H1 (cell line): ENCODE data around the gene WDR75. TPM values are rescaled to one million over a fixed set of nuclear protein-coding genes. Genes with fewer than 3 reads are reported as not detected.

Experiments used
- CTCF ChIA-PET: fragments of 300-600 bp; sonication (Branson Sonifier 250); formaldehyde crosslinking; loops from one replicate; lab custom pipeline; 2021; ENCODE audit not compliant: partially characterized antibody; lab: Charles Lee
- POLR2A ChIA-PET: fragments of 300-600 bp; sonication (Branson Sonifier 250); formaldehyde crosslinking; loops from one replicate; lab custom pipeline; 2021; ENCODE audit warnings: inconsistent platforms; ENCODE audit not compliant: partially characterized antibody; lab: Charles Lee
- DNase-seq, 2 experiments: peaks; one replicate each; pipeline versions ENCODE4 v3.0.0 to v3.0.0-alpha.2; 2010 to 2022; ENCODE audit warnings: low spot score in 2 of 2, low read depth in 1 of 2, mixed read lengths in 1 of 2
- FAIRE-seq: peaks from 2 replicates; lab custom pipeline; 2011; peaks lifted over from hg19 to GRCh38; lab: Jason Lieb, UNC
- H2AFZ ChIP-seq: 2 replicates; pipeline ENCODE4 v1.8.1; 2012; ENCODE audit warnings: low read length, inconsistent platforms
- H2AK5ac ChIP-seq: 2 replicates; pipeline ENCODE4 v1.6.1; 2013; ENCODE audit warnings: low read depth, low read length
- H2BK120ac ChIP-seq: replicated peaks from 2 replicates; pipeline ENCODE3; 2013; ENCODE audit warnings: low read depth, low read length, inconsistent platforms
- H2BK12ac ChIP-seq: 2 replicates; pipeline ENCODE4 v1.6.1; 2013; ENCODE audit warnings: low read depth, low read length
- H2BK15ac ChIP-seq: 2 replicates; pipeline ENCODE4 v1.6.1; 2013; ENCODE audit warnings: low read length
- H2BK20ac ChIP-seq: 2 replicates; pipeline ENCODE4 v1.6.1; 2013; ENCODE audit warnings: low read length
- H2BK5ac ChIP-seq: 2 replicates; pipeline ENCODE4 v1.6.1; 2013; ENCODE audit warnings: low read depth, low read length
- H3K14ac ChIP-seq: 2 replicates; pipeline ENCODE4 v1.6.1; 2013; ENCODE audit warnings: inconsistent platforms; ENCODE audit not compliant: insufficient read length
- H3K18ac ChIP-seq: 2 replicates; pipeline ENCODE4 v1.6.1; 2013; ENCODE audit warnings: low read length; ENCODE audit errors: extremely low read depth
- H3K23ac ChIP-seq: 2 replicates; pipeline ENCODE4 v1.6.1; 2013; ENCODE audit warnings: inconsistent platforms; ENCODE audit not compliant: insufficient read length
- H3K23me2 ChIP-seq: 2 replicates; pipeline ENCODE4 v1.6.1; 2013; ENCODE audit warnings: low read depth, low read length
- H3K27ac ChIP-seq: 2 replicates; pipeline ENCODE4 v1.6.1; 2011; ENCODE audit warnings: low read depth, low read length, inconsistent platforms
- H3K27me3 ChIP-seq, 4 experiments: replicated peaks in 1 of 4; 1 replicate in 1 of 4; 2 replicates in 3 of 4; pipeline versions ENCODE4 v1.6.1 to v1.8.1; 2011 to 2013; ENCODE audit warnings: low read length in 3 of 4, mild to moderate bottlenecking in 3 of 4, inconsistent platforms in 2 of 4, mixed read lengths in 2 of 4, moderate library complexity in 1 of 4; ENCODE audit not compliant: control insufficient read depth in 3 of 4, insufficient read depth in 3 of 4; ENCODE audit errors: extremely low read depth in 1 of 4
- H3K36me3 ChIP-seq, 4 experiments: 2 replicates each; pipeline versions ENCODE4 v1.6.1 to v1.8.1; 2011 to 2013; ENCODE audit warnings: mild to moderate bottlenecking in 4 of 4, low read length in 3 of 4, moderate library complexity in 2 of 4, control low read depth in 1 of 4, inconsistent platforms in 1 of 4; ENCODE audit not compliant: insufficient read depth in 4 of 4, control insufficient read depth in 2 of 4
- H3K4ac ChIP-seq: replicated peaks from 2 replicates; pipeline ENCODE3; 2013; ENCODE audit warnings: low read length, low read depth, mixed read lengths, inconsistent platforms; ENCODE audit not compliant: insufficient read length
- H3K4me1 ChIP-seq, 4 experiments: replicated peaks in 1 of 4; 1 replicate in 1 of 4; 2 replicates in 3 of 4; pipeline versions ENCODE4 v1.6.1 to v1.8.1; 2011 to 2013; ENCODE audit warnings: low read length in 3 of 4, inconsistent platforms in 2 of 4, mixed read lengths in 1 of 4; ENCODE audit not compliant: insufficient read depth in 4 of 4, control insufficient read depth in 3 of 4
- H3K4me2 ChIP-seq, 2 experiments: 2 replicates each; pipeline versions ENCODE4 v1.6.1 to v1.8.1; 2011 to 2013; ENCODE audit warnings: low read depth in 2 of 2, low read length in 2 of 2, control low read depth in 1 of 2, inconsistent platforms in 1 of 2, mild to moderate bottlenecking in 1 of 2; ENCODE audit not compliant: insufficient read depth in 1 of 2
- H3K4me3 ChIP-seq, 4 experiments: fragments of 200-600, 300-600 bp in 1 of 4; sonication (generic), shearing (Covaris generic), sonication (Bioruptor Twin) in 1 of 4; 2 replicates each; pipeline versions ENCODE4 v1.5.1 to v1.8.1; 2011 to 2016; ENCODE audit warnings: low read length in 4 of 4, low read depth in 3 of 4, control low read depth in 2 of 4, inconsistent platforms in 2 of 4, mild to moderate bottlenecking in 2 of 4, mixed read lengths in 1 of 4, moderate library complexity in 1 of 4; ENCODE audit not compliant: insufficient read depth in 2 of 4; ENCODE audit errors: extremely low read depth in 1 of 4
- H3K56ac ChIP-seq: replicated peaks from 2 replicates; pipeline ENCODE3; 2013; ENCODE audit warnings: low read depth, mild to moderate bottlenecking, mixed read lengths, low read length, inconsistent platforms; ENCODE audit not compliant: insufficient read length
- H3K79me1 ChIP-seq: 2 replicates; pipeline ENCODE4 v1.6.1; 2013; ENCODE audit warnings: low read depth, low read length, control low read depth
- H3K79me2 ChIP-seq, 2 experiments: 2 replicates each; pipeline versions ENCODE4 v1.6.1 to v1.8.1; 2012 to 2013; ENCODE audit warnings: low read length in 2 of 2, mild to moderate bottlenecking in 2 of 2, inconsistent platforms in 1 of 2; ENCODE audit not compliant: insufficient read depth in 2 of 2, control insufficient read depth in 1 of 2
- H3K9ac ChIP-seq, 4 experiments: replicated peaks in 1 of 4; 1 replicate in 1 of 4; 2 replicates in 3 of 4; pipeline versions ENCODE4 v1.6.1 to v1.8.1; 2011 to 2013; ENCODE audit warnings: low read depth in 3 of 4, low read length in 3 of 4, control low read depth in 2 of 4, mild to moderate bottlenecking in 2 of 4, moderate library complexity in 2 of 4, inconsistent platforms in 1 of 4; ENCODE audit errors: extremely low read depth in 1 of 4
- H3K9me3 ChIP-seq, 2 experiments: 2 replicates each; pipeline versions ENCODE4 v1.6.1 to v1.8.1; 2012 to 2013; ENCODE audit warnings: mild to moderate bottlenecking in 2 of 2, moderate library complexity in 2 of 2, control low read depth in 1 of 2, inconsistent platforms in 1 of 2, low read depth in 1 of 2, low read length in 1 of 2, mixed read lengths in 1 of 2; ENCODE audit not compliant: insufficient read depth in 2 of 2
- H4K20me1 ChIP-seq, 2 experiments: replicated peaks in 1 of 2; 2 replicates each; pipeline versions ENCODE3 to v1.8.1; 2011 to 2013; ENCODE audit warnings: inconsistent platforms in 2 of 2, low read length in 2 of 2, mild to moderate bottlenecking in 1 of 2; ENCODE audit not compliant: insufficient read depth in 2 of 2, control insufficient read depth in 1 of 2
- H4K5ac ChIP-seq: 2 replicates; pipeline ENCODE4 v1.6.1; 2013; ENCODE audit warnings: low read length, low read depth, mixed read lengths, inconsistent platforms; ENCODE audit not compliant: insufficient read length
- H4K8ac ChIP-seq: 2 replicates; pipeline ENCODE4 v1.8.0; 2013; ENCODE audit warnings: mild to moderate bottlenecking, moderate library complexity, low read length, inconsistent platforms; ENCODE audit not compliant: insufficient read depth; ENCODE audit errors: extremely low read depth
- H4K91ac ChIP-seq: replicated peaks from 2 replicates; pipeline ENCODE3; 2013; ENCODE audit warnings: low read length, mixed read lengths, inconsistent platforms; ENCODE audit not compliant: insufficient read length
- CHD2 ChIP-seq: IDR thresholded peaks from 2 replicates; pipeline ENCODE4 v1.6.1; 2012; ENCODE audit warnings: low read length, improper control_type of control experiment
- CREB1 ChIP-seq: IDR thresholded peaks from 2 replicates; pipeline ENCODE4 v1.6.1; 2012; ENCODE audit warnings: inconsistent platforms
- CTBP2 ChIP-seq: IDR thresholded peaks from 2 replicates; pipeline ENCODE4 v1.7.0; 2011; ENCODE audit warnings: borderline replicate concordance, mild to moderate bottlenecking, moderate library complexity, mixed read lengths, low read length; ENCODE audit not compliant: insufficient read depth, insufficient read length
- PHF8 ChIP-seq: fragments of 200-600 bp; sonication (generic); conservative IDR thresholded peaks from 2 replicates; pipeline ENCODE4 v1.7.1; 2012; ENCODE audit warnings: low read depth, mild to moderate bottlenecking, inconsistent platforms, low read length, moderate library complexity
- TAF7 ChIP-seq: optimal IDR thresholded peaks from 2 replicates; pipeline ENCODE3; 2011; ENCODE audit warnings: low read depth, mild to moderate bottlenecking, inconsistent platforms, low read length, moderate library complexity, borderline replicate concordance
- WGBS, 2 experiments: shearing (Covaris generic) in 1 of 2; methylation state at CpG; one replicate each; pipeline versions ENCODE4 v1.1.6 to v1.1.7; 2013 to 2015; ENCODE audit warnings: low lambda C conversion rate in 2 of 2, mixed read lengths in 2 of 2, inconsistent platforms in 1 of 2, low coverage in 1 of 2, missing lambda C conversion rate in 1 of 2; ENCODE audit not compliant: insufficient replicate concordance in 2 of 2, insufficient coverage in 1 of 2, insufficient read length in 1 of 2; ENCODE audit errors: extremely low coverage in 1 of 2, missing lambda C conversion rate in 1 of 2; 5-methylcytosine and 5-hydroxymethylcytosine counted together
- polyA plus RNA-seq, 7 experiments: library from polyadenylated mRNA; depleted of rRNA in 3 of 7; stranded (reverse) in 5 of 7; unstranded in 2 of 7; fragments of >200 nt in 5 of 7; fragments of 200-250 nt in 2 of 7; gene quantifications; 1 replicate in 5 of 7; 2 replicates in 1 of 7; 4 replicates in 1 of 7; pipeline versions ENCODE4 v1.2.1 to v1.2.3, GENCODE V29; 2011 to 2013; ENCODE audit warnings: missing spikeins in 2 of 7, mixed read lengths in 2 of 7
- total RNA-seq: library from RNA; stranded (reverse); fragmentation: NEBNext Ultra II Directional; extraction: Animal tissue kit (Norgen Biotek cat#: 25700); gene quantifications from 2 replicates; pipeline ENCODE4 v1.2.1, GENCODE V29; 2021

WDR75 gene
- total and polyA plus RNA-seq, 2 of the 8 experiments (the other 6 are each of a cell fraction or from before 2014, with no cell fraction given), result 26.9 to 77.1 TPM

- H3K23me2 ChIP-seq, result no peaks in the 10 kb centered on the region; the same call in 1 of the 2 replicates
- peak overlapping the region; percentile 63 for H2BK5ac ChIP-seq
- H3K36me3 ChIP-seq, result no peaks in the 10 kb centered on the region; a peak in 1 of 8 replicates
- no peaks in the 10 kb centered on the region for H3K27me3 ChIP-seq
- peak overlapping the region; percentile 89 for H3K27ac ChIP-seq
- no peak overlapping the region for H3K14ac ChIP-seq
- H3K18ac ChIP-seq, result no peak overlapping the region
- H3K4me2 ChIP-seq, result peak overlapping the region; percentile 19 to 71
- no peak overlapping the region for H2BK12ac ChIP-seq
- no peak overlapping the region for H2BK120ac ChIP-seq
- H3K79me1 ChIP-seq, result no peaks in the 10 kb centered on the region; the same call in 1 of the 2 replicates
- peak overlapping the region; percentile 74 for H4K5ac ChIP-seq
- peak overlapping the region; percentile 97 for H2AFZ ChIP-seq
- DNase-seq, result no peak
- H3K4me1 ChIP-seq, result peaks cover 0 to 6% (median 1%) of the 10 kb centered on the region in 4 experiments; a peak in 2 of 7 replicates
- peak overlapping the region in 3 of 4 experiments; percentile 93 to 98 (median 95); a peak in 6 of 7 replicates for H3K9ac ChIP-seq
- H4K20me1 ChIP-seq, result peaks cover 4 to 9% of the 10 kb centered on the region in 2 experiments
- no peak for FAIRE-seq
- ChIA-PET POLR2A (interaction anchor here (0.6 to 1.7 kb wide), 10 partner anchors 9 to 45 kb away, joined by 3 to 11 read pairs (median 3); no protein-coding TSS in a partner anchor), CTCF (interaction anchor here (0.5 to 1.1 kb wide), 2 partner anchors 45 to 202 kb away, joined by 3 read pairs; no protein-coding TSS in a partner anchor)
- no peak for TF ChIP-seq CTBP2
- peak; percentile 73; the same call in 1 of the 2 replicates for TF ChIP-seq PHF8
- TF ChIP-seq TAF7, result peak; percentile 72
- TF ChIP-seq CHD2, result no peak
- no peak for TF ChIP-seq CREB1
- no peak overlapping the region for H4K91ac ChIP-seq
- no peaks in the 10 kb centered on the region for H3K9me3 ChIP-seq
- H3K4me3 ChIP-seq, result peak overlapping the region; percentile 82 to 98 (median 94)
- H3K56ac ChIP-seq, result peak overlapping the region; percentile 24
- WGBS, 2 experiments, result 3% methylated on average over 8 of the region's 8 CpGs; no CpG with 5 or more reads in 1 of the 2 experiments
- H3K23ac ChIP-seq, result no peak overlapping the region
- H2BK20ac ChIP-seq, result no peak overlapping the region
- H4K8ac ChIP-seq, result no peak overlapping the region; the same call in 1 of the 2 replicates
- H3K4ac ChIP-seq, result no peak overlapping the region
- peaks cover 24 to 43% of the 10 kb centered on the region in 2 experiments for H3K79me2 ChIP-seq
- H2AK5ac ChIP-seq, result no peak overlapping the region
- no peak overlapping the region for H2BK15ac ChIP-seq
Observed at GRCh38 chr2:189440644-189440946, 679 bp upstream of the WDR75 start.
